Heart left ventricle (tissue), 16 donors: ENCODE data around the gene GPR157. TPM values are rescaled to one million over a fixed set of nuclear protein-coding genes. Genes with fewer than 3 reads are reported as not detected.
A peak's percentile ranks its signal among the peaks of the same experiment; 100 is the strongest.

Experiments
- ATAC-seq, 4 donors: fragments of 200-7000 bp; cut with Tn5 transposase; one replicate each; pipeline ENCODE4 v1.9.1; 2020 to 2022; ENCODE audit warnings: moderate library complexity in 4 of 4, mild to moderate bottlenecking in 3 of 4, moderate number of reproducible peaks in 1 of 4
- DNase-seq, 5 donors: peaks; one replicate each; pipeline ENCODE4 v3.0.0-alpha.2; 2020
- H3K27ac ChIP-seq, 12 donors: fragments of 200-600 bp; sonication (generic) in 4 of 12; one replicate each; pipeline versions ENCODE4 v1.5.0 to v1.8.0; 2016 to 2022; ENCODE audit warnings: mild to moderate bottlenecking in 2 of 12
- H3K27me3 ChIP-seq, 9 donors: fragments of 200-600 bp; sonication (generic) in 2 of 9; one replicate each; pipeline versions ENCODE4 v1.5.1 to v1.8.0; 2016 to 2022; ENCODE audit warnings: mild to moderate bottlenecking in 3 of 9
- H3K36me3 ChIP-seq, 9 donors: fragments of 200-600 bp; sonication (generic) in 2 of 9; one replicate each; pipeline versions ENCODE4 v1.5.0 to v1.8.0; 2018 to 2022; ENCODE audit warnings: mild to moderate bottlenecking in 2 of 9
- H3K4me1 ChIP-seq, 12 donors: fragments of 200-600 bp; sonication (generic) in 4 of 12; one replicate each; pipeline versions ENCODE4 v1.5.0 to v1.8.0; 2016 to 2022; ENCODE audit warnings: mild to moderate bottlenecking in 3 of 12
- H3K4me3 ChIP-seq, 12 donors: fragments of 200-600 bp; sonication (generic) in 4 of 12; one replicate each; pipeline versions ENCODE4 v1.5.0 to v1.8.0; 2017 to 2022; ENCODE audit warnings: mild to moderate bottlenecking in 9 of 12, moderate library complexity in 4 of 12
- H3K9me3 ChIP-seq, 12 donors: fragments of 200-600 bp; sonication (generic) in 4 of 12; one replicate each; pipeline versions ENCODE4 v1.5.0 to v1.8.0; 2016 to 2022; ENCODE audit warnings: mild to moderate bottlenecking in 1 of 12
- CTCF ChIP-seq, 12 donors: fragments of 200-600 bp; sonication (generic) in 4 of 12; IDR thresholded peaks; one replicate each; pipeline versions ENCODE4 v1.5.0 to v1.8.0; 2018 to 2022; ENCODE audit warnings: antibody characterized with exemption in 12 of 12, mild to moderate bottlenecking in 5 of 12
- POLR2A ChIP-seq, 2 donors: fragments of 450-650 bp; IDR thresholded peaks; one replicate each; pipeline ENCODE4 v1.6.1; 2017; ENCODE audit warnings: antibody characterized with exemption in 2 of 2, mild to moderate bottlenecking in 2 of 2, moderate library complexity in 2 of 2
- WGBS, 4 donors: extraction: QIAGEN DNeasy Blood & Tissue Kit in 2 of 4; methylation state at CpG; one replicate each; pipeline versions ENCODE4 v1.1.5 to v1.1.7; 2013 to 2018; 5-methylcytosine and 5-hydroxymethylcytosine counted together
- intact Hi-C, 10 donors: fragments of 100-400 bp; cut with DNase I; formaldehyde crosslinking; loops; one replicate each; pipeline versions ENCODE4 v1.11.1 to v1.14.2; 2022
- polyA plus RNA-seq, 2 donors: library from polyadenylated mRNA; stranded (reverse); fragments of 200-250 nt; gene quantifications; one replicate each; pipeline ENCODE4 v1.2.3, GENCODE V29; 2013
- total RNA-seq, 9 donors: library from RNA; depleted of rRNA in 2 of 9; stranded (reverse); fragments of >200 nt in 2 of 9; fragmentation: NEBNext Ultra II Directional in 3 of 9; extraction: Animal tissue kit (Norgen Biotek cat#: 25700) in 3 of 9; gene quantifications; one replicate each; pipeline versions ENCODE4 v1.1.0 to v1.2.4, GENCODE V29; 2016 to 2023
- donor health status: ischemic (EF 13 %, LVEDD 7.1; RV severe dilation, severe dysfunction).
- donor health status: healthy with polysubstance abuse.
- donor health status: DM: no; HTN: yes; CAD: no.
- donor health status: DM: no; HTN: no; CAD: no.
- donor health status: ischemic (EF 25% LVEDD 6.9; RV normal size, moderate dysfunction).
- donor health status: ischemic (EF 25% LVEDD 5.7; RV mildly dilated, moderate dysfunction).
- donor health status: healthy.
- donor health status: DM: yes; HTN: yes; CAD: no.
- donor health status: ischemic (EF 35%, LVEDD 5.7; RV mildly dilated, moderate dysfunction).
- donor health status: nonischemic (EF 11% LVEDD 7.7; RV severe dilation, severe dysfunction).
- donor health status: DM: yes; HTN: yes; CAD: no.
- donor health status: PGD.
- donor health status: ischemic (EF 29% LVEDD 5.4; RV normal size, mild dysfunction).
- donor health status: nonischemic (EF 23%, LVEDD 6.1; RV moderate dilation, normal function).

Gene GPR157
- total and polyA plus RNA-seq, 11 donors = 9.2 to 41.8 (median 29.7) TPM

DNA sequence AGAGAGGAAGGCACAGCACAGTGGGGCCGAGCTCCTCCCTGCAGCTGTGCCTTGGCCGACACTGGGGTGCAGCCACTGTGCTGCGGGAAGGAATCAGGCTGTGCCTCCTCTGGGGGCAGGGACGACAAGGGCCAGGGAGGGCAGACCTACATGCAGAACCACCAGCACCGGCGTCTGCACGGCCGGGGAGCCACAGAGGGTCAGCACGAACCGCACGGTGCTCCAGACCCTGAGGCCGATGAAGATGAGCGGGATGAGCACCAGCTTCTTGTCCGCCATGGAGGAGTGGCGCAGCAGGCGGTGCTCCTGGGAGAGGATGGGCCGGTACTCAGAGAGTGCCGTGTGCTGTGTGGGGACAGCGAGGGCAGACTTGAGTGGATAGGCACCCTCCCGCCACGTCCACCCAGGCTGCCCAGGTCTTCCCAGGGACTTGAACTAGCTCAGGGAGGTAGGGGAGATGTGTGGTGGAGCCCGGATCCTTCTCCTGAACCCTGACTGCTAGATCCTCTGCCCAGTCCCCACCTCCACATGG is 23.5 kb downstream of the GPR157 start:
- 91 to 94% (median 93%) methylated on average over 16 to 22 of the region's 22 CpGs for whole genome bisulfite sequencing, 4 donors
- Histone ChIP-seq H3K4me3 (no peak overlapping the region), H3K27ac (no peak overlapping the region), H3K4me1 (peaks cover 0 to 14% (median 3%) of the 10 kb centered on the region in 12 donors), H3K36me3 (peaks cover 0 to 63% (median 29%) of the 10 kb centered on the region in 9 donors), H3K27me3 (no peaks in the 10 kb centered on the region), H3K9me3 (no peaks in the 10 kb centered on the region)
- ATAC-seq = peak in 2 of 4 donors; percentile 3 to 14
- no peak for DNase-seq
- TF ChIP-seq POLR2A (IDR thresholded peaks at IDR 0.05) (no peak), CTCF (IDR thresholded peaks at IDR 0.05) (no peak)
- intact Hi-C loops = loop anchor here in 2 of 10 donors (10.0 kb wide), 1 partner anchor 191 kb away; no protein-coding TSS in a partner anchor

DNA sequence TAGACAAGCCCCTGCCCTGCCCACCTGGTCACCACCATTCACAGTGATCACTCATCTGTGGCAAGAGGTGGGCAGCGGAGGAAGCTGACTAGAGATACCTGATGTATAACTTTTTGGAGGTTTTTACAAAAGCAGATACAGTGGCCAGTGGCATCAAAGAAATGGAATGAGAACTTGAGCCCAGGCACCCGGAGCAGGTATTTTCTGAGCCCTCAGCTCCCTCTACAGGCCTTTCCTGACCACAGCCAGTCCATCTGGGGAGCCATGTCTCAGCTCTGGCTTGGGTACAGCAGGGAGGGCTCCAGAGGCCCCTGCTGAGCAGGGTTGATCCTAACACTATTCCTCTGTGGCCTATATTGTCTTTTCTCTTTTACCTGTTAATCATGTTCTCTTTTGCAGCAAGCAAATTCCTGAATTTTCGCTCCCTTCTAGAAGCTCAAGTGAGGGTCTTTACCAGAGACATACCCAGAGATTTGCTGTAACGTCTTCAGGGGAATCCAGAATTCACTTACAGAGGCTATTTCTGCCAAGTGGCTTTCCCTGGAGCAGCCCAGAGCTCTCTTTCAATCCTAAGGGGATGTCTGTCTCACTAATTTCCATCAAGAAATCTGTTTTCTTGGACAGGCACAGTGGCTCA is 27.3 kb downstream of the GPR157 start:
- WGBS, 4 donors = 41 to 63% (median 56%) methylated on average over 4 of the region's 4 CpGs
- intact Hi-C loops = loop anchor here (1.0 to 10.0 kb wide), 7 partner anchors 89 to 187 kb away; no protein-coding TSS in a partner anchor
- peaks cover 0 to 35% (median 20%) of the 10 kb centered on the region in 9 donors for H3K36me3 ChIP-seq
- H3K27ac ChIP-seq = no peak overlapping the region
- no peaks in the 10 kb centered on the region for H3K9me3 ChIP-seq
- TF ChIP-seq POLR2A (IDR thresholded peaks at IDR 0.05) = no peak
- peak; percentile 17 to 69 (median 58) for TF ChIP-seq CTCF (IDR thresholded peaks at IDR 0.05)
- DNase-seq (peak in 2 of 5 donors; percentile 35 to 41), ATAC-seq (peak; percentile 48 to 73 (median 68))
- no peaks in the 10 kb centered on the region for H3K27me3 ChIP-seq
- no peak overlapping the region for H3K4me3 ChIP-seq
- peaks cover 0 to 17% (median 0%) of the 10 kb centered on the region in 12 donors for H3K4me1 ChIP-seq

GRCh38 chr1:9100471-9101043 is 28.3 kb downstream of the GPR157 start:
- no peak overlapping the region for H3K4me3 ChIP-seq
- peaks cover 0 to 17% (median 0%) of the 10 kb centered on the region in 12 donors for H3K4me1 ChIP-seq
- no peak overlapping the region for H3K27ac ChIP-seq
- ATAC-seq (no peak), DNase-seq (no peak)
- intact Hi-C loops = loop anchor here (1.0 to 10.0 kb wide), 7 partner anchors 88 to 186 kb away; no protein-coding TSS in a partner anchor
- peaks cover 0 to 32% (median 20%) of the 10 kb centered on the region in 9 donors for H3K36me3 ChIP-seq
- TF ChIP-seq POLR2A (IDR thresholded peaks at IDR 0.05) = no peak
- TF ChIP-seq CTCF (IDR thresholded peaks at IDR 0.05) = no peak
- 94 to 96% (median 95%) methylated on average over 7 to 8 of the region's 8 CpGs for WGBS, 4 donors
- H3K9me3 ChIP-seq = peaks cover 0 to 8% (median 2%) of the 10 kb centered on the region in 12 donors
- no peaks in the 10 kb centered on the region for H3K27me3 ChIP-seq

- Histone ChIP-seq H3K4me3 (no peak overlapping the region), H3K4me1 (peaks cover 0 to 17% (median 0%) of the 10 kb centered on the region in 12 donors), H3K9me3 (peaks cover 0 to 9% (median 2%) of the 10 kb centered on the region in 12 donors), H3K27me3 (no peaks in the 10 kb centered on the region), H3K36me3 (peaks cover 0 to 32% (median 20%) of the 10 kb centered on the region in 9 donors), H3K27ac (no peak overlapping the region)
- ATAC-seq (no peak), DNase-seq (no peak)
- intact Hi-C loops = loop anchor here in 6 of 10 donors (2.0 to 10.0 kb wide), 6 partner anchors 65 to 185 kb away; no protein-coding TSS in a partner anchor
- 76 to 90% (median 83%) methylated on average over 5 to 7 of the region's 7 CpGs for whole genome bisulfite sequencing, 4 donors
- no peak for TF ChIP-seq CTCF (IDR thresholded peaks at IDR 0.05)
- TF ChIP-seq POLR2A (IDR thresholded peaks at IDR 0.05) = no peak
Observed at GRCh38 chr1:9099555-9099954, 29.3 kb downstream of the GPR157 start.
